Measurements from ENCODE around the gene PDCD2L. TPM values are rescaled to one million over a fixed set of nuclear protein-coding genes. Genes with fewer than 3 reads are reported as not detected.

PDCD2L gene
- polyA plus RNA-seq, 1 donor (not counting 4 experiments of a cell fraction or from before 2014, with no cell fraction given) = 23.8 TPM

DNA sequence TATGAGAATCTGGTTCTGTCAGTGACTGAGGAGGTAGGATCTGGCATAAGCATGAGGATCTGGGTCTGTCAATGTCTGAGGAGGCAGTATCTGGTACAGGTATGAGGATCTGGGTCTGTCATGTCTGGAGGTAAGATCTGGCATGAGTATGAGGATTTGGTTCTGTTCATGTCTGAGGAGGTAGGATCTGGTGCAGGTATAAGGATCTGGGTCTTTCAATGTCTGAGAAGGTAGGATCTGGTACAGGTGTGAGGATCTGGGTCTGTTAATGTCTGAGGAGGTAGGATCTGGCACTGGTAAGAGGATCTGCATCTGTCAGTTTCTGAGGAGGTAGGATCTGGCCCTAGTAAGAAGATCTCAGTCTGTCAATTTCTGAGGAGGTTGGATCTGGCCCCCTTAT is 12.4 kb upstream of the PDCD2L start:
- Histone ChIP-seq H3K27ac (ENCODE audit: control insufficient read depth, insufficient read depth, low read length) (no peak overlapping the region), H3K4me1 (ENCODE audit: control insufficient read depth, extremely low read depth, insufficient read depth, low read length) (no peaks in the 10 kb centered on the region), H3K4me3 (ENCODE audit: control insufficient read depth in 2 of 3, extremely low read depth in 1 of 3, insufficient read depth in 2 of 3, low read depth in 1 of 3, low read length in 3 of 3) (no peak overlapping the region), H3K79me2 (ENCODE audit: control insufficient read depth, insufficient read depth, low read length) (no peaks in the 10 kb centered on the region), H3K9ac (ENCODE audit: control insufficient read depth, extremely low read depth, insufficient read depth, low read length) (no peak overlapping the region), H3K9me3 (ENCODE audit: control insufficient read depth, low read depth, low read length) (no peaks in the 10 kb centered on the region), H3K36me3 (ENCODE audit: control insufficient read depth in 2 of 2, extremely low read depth in 1 of 2, insufficient read depth in 2 of 2, low read length in 2 of 2) (peaks cover 66 to 68% of the 10 kb centered on the region in 2 experiments), H4K20me1 (ENCODE audit: control insufficient read depth, extremely low read depth, insufficient read depth, low read length) (peaks cover 4% of the 10 kb centered on the region), H3K9me1 (ENCODE audit: control insufficient read depth, extremely low read depth, insufficient read depth, low read length) (no peaks in the 10 kb centered on the region), H3K4me2 (ENCODE audit: control insufficient read depth, extremely low read depth, insufficient read depth, low read depth, low read length) (no peak overlapping the region), H2AFZ (ENCODE audit: control insufficient read depth, low read length) (no peak overlapping the region), H3K27me3 (ENCODE audit: control insufficient read depth, extremely low read depth, insufficient read depth, low read length) (no peaks in the 10 kb centered on the region)
- dilution Hi-C loops (cut with MboI; ENCODE audit: extremely low pct_ligation_motif_present, low sequenced_read_pairs) = no loop called here
- FAIRE-seq = no peak
- TF ChIP-seq EZH2 (IDR thresholded peaks at IDR 0.05; ENCODE audit: low read length) = no peak
- TF ChIP-seq, protein P1, sequence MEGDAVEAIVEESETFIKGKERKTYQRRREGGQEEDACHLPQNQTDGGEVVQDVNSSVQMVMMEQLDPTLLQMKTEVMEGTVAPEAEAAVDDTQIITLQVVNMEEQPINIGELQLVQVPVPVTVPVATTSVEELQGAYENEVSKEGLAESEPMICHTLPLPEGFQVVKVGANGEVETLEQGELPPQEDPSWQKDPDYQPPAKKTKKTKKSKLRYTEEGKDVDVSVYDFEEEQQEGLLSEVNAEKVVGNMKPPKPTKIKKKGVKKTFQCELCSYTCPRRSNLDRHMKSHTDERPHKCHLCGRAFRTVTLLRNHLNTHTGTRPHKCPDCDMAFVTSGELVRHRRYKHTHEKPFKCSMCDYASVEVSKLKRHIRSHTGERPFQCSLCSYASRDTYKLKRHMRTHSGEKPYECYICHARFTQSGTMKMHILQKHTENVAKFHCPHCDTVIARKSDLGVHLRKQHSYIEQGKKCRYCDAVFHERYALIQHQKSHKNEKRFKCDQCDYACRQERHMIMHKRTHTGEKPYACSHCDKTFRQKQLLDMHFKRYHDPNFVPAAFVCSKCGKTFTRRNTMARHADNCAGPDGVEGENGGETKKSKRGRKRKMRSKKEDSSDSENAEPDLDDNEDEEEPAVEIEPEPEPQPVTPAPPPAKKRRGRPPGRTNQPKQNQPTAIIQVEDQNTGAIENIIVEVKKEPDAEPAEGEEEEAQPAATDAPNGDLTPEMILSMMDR (optimal IDR thresholded peaks at IDR 0.05 in 1 of 3, IDR thresholded peaks at IDR 0.05 in 1 of 3, conservative IDR thresholded peaks at IDR 0.05 in 1 of 3; ENCODE audit: extremely low read depth in 1 of 3, insufficient read depth in 2 of 3, low read length in 3 of 3) = no peak
- no peak for DNase-seq (ENCODE audit: low read depth, low spot score)

DNA sequence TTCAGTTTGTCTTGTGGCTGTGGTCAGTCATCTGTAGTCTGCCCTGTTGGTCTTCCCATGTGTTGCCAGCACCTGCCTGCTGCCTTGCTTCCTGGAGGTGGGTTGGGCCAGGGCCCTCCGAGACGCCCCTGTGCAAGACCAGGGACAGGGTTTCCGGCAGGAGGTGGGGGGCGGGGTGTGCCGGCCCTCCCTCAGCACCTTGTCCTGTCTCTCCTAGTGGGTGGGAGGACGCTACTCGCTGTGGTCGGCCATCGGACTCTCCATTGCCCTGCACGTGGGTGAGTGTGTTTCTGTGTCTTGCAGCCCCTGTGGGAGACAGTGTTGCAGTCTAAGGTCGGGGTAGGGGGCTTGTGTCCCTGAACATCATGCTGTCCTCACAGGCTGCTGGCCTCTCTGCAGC is 11.2 kb upstream of the PDCD2L start:
- DNase-seq (ENCODE audit: low read depth, low spot score) (no peak), FAIRE-seq (no peak)
- H3K9ac ChIP-seq (ENCODE audit: control insufficient read depth, extremely low read depth, insufficient read depth, low read length) = no peak overlapping the region
- dilution Hi-C loops (cut with MboI; ENCODE audit: extremely low pct_ligation_motif_present, low sequenced_read_pairs) = no loop called here
- H3K27ac ChIP-seq (ENCODE audit: control insufficient read depth, insufficient read depth, low read length) = no peak overlapping the region
- H3K36me3 ChIP-seq (ENCODE audit: control insufficient read depth in 2 of 2, extremely low read depth in 1 of 2, insufficient read depth in 2 of 2, low read length in 2 of 2) = peaks cover 65 to 68% of the 10 kb centered on the region in 2 experiments
- no peaks in the 10 kb centered on the region for H3K27me3 ChIP-seq (ENCODE audit: control insufficient read depth, extremely low read depth, insufficient read depth, low read length)
- H4K20me1 ChIP-seq (ENCODE audit: control insufficient read depth, extremely low read depth, insufficient read depth, low read length) = no peaks in the 10 kb centered on the region
- no peaks in the 10 kb centered on the region for H3K4me1 ChIP-seq (ENCODE audit: control insufficient read depth, extremely low read depth, insufficient read depth, low read length)
- no peaks in the 10 kb centered on the region for H3K9me1 ChIP-seq (ENCODE audit: control insufficient read depth, extremely low read depth, insufficient read depth, low read length)
- H3K4me2 ChIP-seq (ENCODE audit: control insufficient read depth, extremely low read depth, insufficient read depth, low read depth, low read length) = no peak overlapping the region
- no peaks in the 10 kb centered on the region for H3K9me3 ChIP-seq (ENCODE audit: control insufficient read depth, low read depth, low read length)
- no peaks in the 10 kb centered on the region for H3K79me2 ChIP-seq (ENCODE audit: control insufficient read depth, insufficient read depth, low read length)
- TF ChIP-seq EZH2 (IDR thresholded peaks at IDR 0.05; ENCODE audit: low read length) = no peak
- TF ChIP-seq, protein P1 (optimal IDR thresholded peaks at IDR 0.05 in 1 of 3, IDR thresholded peaks at IDR 0.05 in 1 of 3, conservative IDR thresholded peaks at IDR 0.05 in 1 of 3; ENCODE audit: extremely low read depth in 1 of 3, insufficient read depth in 2 of 3, low read length in 3 of 3) = no peak
- no peak overlapping the region for H3K4me3 ChIP-seq (ENCODE audit: control insufficient read depth in 2 of 3, extremely low read depth in 1 of 3, insufficient read depth in 2 of 3, low read depth in 1 of 3, low read length in 3 of 3)
- no peak overlapping the region for H2AFZ ChIP-seq (ENCODE audit: control insufficient read depth, low read length)
